Aorta (tissue), 5 donors: Measurements from ENCODE around the gene ANXA6. TPM values are rescaled to one million over a fixed set of nuclear protein-coding genes. Genes with fewer than 3 reads are reported as not detected.

Experiments used
- ATAC-seq: fragments of 200-7000 bp; cut with Tn5 transposase; one replicate; pipeline ENCODE4 v1.9.1; 2022; ENCODE audit warnings: moderate library complexity; ENCODE audit not compliant: low FRiP score
- DNase-seq, 2 donors: peaks; one replicate each; pipeline ENCODE4 v3.0.0-alpha.2; 2020
- H3K27ac ChIP-seq, 2 donors: one replicate each; pipeline ENCODE4 v1.5.1; 2013; ENCODE audit warnings: low read length in 2 of 2, mild to moderate bottlenecking in 2 of 2, moderate library complexity in 2 of 2, control low read depth in 1 of 2, inconsistent platforms in 1 of 2, low read depth in 1 of 2
- H3K27me3 ChIP-seq, 2 donors: one replicate each; pipeline ENCODE4 v1.6.1; 2013; ENCODE audit warnings: control low read depth in 1 of 2, low read length in 1 of 2, mild to moderate bottlenecking in 1 of 2, moderate library complexity in 1 of 2; ENCODE audit not compliant: insufficient read depth in 2 of 2, control insufficient read depth in 1 of 2
- H3K36me3 ChIP-seq, 2 donors: one replicate each; pipeline ENCODE4 v1.6.1; 2013; ENCODE audit warnings: control low read depth in 1 of 2, low read length in 1 of 2, mild to moderate bottlenecking in 1 of 2; ENCODE audit not compliant: insufficient read depth in 2 of 2, control insufficient read depth in 1 of 2
- H3K4me1 ChIP-seq, 2 donors: one replicate each; pipeline ENCODE4 v1.6.1; 2013; ENCODE audit warnings: low read length in 2 of 2, control low read depth in 1 of 2, mild to moderate bottlenecking in 1 of 2, moderate library complexity in 1 of 2; ENCODE audit not compliant: insufficient read depth in 2 of 2, control insufficient read depth in 1 of 2
- H3K4me3 ChIP-seq, 2 donors: one replicate each; pipeline ENCODE4 v1.5.1; 2013; ENCODE audit warnings: low read length in 2 of 2, control low read depth in 1 of 2, mild to moderate bottlenecking in 1 of 2
- H3K9me3 ChIP-seq: one replicate; pipeline ENCODE4 v1.6.1; 2013; ENCODE audit warnings: mild to moderate bottlenecking, low read length; ENCODE audit not compliant: control insufficient read depth
- WGBS, 2 donors: extraction: QIAGEN DNeasy Blood & Tissue Kit; methylation state at CpG; one replicate each; pipeline ENCODE4 v1.1.7; 2013; 5-methylcytosine and 5-hydroxymethylcytosine counted together
- intact Hi-C, 2 donors: fragments of 100-400 bp; cut with DNase I; formaldehyde crosslinking; loops; one replicate each; pipeline versions ENCODE4 v1.14.2 to v1.15.0; 2022
- polyA plus RNA-seq, 2 donors: library from polyadenylated mRNA; stranded (reverse); fragments of 200-250 nt; gene quantifications; one replicate each; pipeline ENCODE4 v1.2.3, GENCODE V29; 2013
- total RNA-seq, 2 donors: library from RNA; stranded (reverse); fragmentation: NEBNext Ultra II Directional; extraction: Animal tissue kit (Norgen Biotek cat#: 25700); gene quantifications; one replicate each; pipeline ENCODE4 v1.2.1, GENCODE V29; 2021
- donor health status: healthy with polysubstance abuse.
- donor health status: Bipolar disorder and iron deficiency.
- donor health status: DM: no; HTN: no; CAD: no.
- donor health status: DM: no; HTN: no; CAD: no.
- donor health status: DM: yes; HTN: yes; CAD: no.

ANXA6 gene
- total and polyA plus RNA-seq, 4 donors: 93.4 to 284 (median 232) TPM

DNA sequence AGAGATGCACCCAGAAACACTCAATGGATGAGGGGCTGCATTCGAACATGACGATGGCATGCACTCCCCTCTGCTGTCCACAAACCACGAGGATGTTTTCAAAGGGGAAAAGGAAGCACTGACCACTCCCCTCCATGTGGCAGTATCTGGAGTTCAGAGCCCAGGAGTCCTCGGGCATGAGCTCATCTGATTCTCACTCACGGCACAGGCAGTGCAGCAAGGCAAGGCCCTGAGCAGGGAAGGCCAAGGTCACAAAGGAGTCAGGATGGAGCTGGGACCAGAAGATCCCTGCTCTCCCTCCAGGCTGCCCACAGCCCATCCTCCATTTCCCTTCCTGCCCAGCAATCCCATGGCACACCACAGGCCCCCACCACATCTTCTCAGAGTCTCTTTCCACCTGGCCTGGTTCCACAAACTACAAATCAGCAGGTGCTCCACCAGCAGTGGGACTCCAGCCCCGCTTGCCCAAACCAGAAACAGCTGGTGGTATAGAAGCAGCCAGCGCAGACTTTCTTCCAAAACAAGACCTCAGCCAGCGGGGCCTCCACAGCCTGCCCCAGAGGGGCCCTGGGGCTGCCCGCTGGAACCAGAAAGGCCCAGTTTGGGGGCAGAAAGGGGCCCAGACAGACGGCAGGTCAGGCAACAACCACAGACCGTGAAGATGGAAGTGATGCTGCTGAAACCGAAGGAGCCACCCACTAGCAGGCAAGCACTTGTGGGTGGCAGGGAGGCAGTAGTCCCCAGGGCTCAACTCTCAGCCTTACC lies 89.0 kb downstream of the ANXA6 start:
- no peaks in the 10 kb centered on the region for H3K27me3 ChIP-seq
- DNase-seq: no peak
- H3K27ac ChIP-seq: peak overlapping the region in 1 of 2 donors; percentile 28

DNA sequence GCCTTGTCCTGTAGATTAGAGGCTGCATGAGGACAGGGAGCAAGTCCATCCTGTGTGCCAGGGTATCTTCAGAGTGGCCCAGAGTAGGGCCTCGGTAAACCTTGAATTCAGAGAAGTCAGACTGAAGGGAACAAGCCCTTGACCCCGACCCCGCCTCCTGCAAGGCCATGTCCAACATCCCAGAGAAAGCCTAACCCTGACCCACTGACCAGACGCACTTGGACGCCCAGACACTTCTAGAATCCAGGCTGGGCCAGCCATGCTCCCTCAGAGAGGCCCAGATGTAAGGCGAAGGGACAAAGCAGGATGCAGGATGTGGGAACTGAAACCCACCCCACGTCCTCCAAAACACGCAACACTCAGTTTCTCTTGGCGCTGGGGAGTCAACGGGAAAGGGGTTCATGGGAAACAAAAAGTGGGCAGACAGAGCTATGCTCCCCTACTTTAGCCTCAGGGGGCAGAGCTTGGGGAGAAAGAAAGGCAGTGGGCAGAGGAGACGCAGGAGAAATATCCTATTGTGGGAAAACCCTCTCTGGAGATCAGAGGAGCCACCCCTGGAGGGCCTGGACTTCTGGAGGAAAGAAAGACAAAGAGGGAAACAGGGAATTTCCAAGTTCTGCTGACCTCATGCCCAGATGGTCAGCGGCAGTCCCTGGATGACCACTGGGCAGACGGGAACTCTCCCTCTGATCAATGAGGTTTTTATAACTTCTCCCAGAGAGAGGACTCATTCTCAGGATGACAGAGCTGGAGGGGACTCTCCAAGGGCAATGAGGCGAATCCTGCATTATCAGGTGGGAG lies 89.7 kb downstream of the ANXA6 start:
- no peak for DNase-seq
- intact Hi-C loops: no loop called here
- no peaks in the 10 kb centered on the region for H3K27me3 ChIP-seq
- H3K4me3 ChIP-seq: no peak overlapping the region
- H3K9me3 ChIP-seq: no peaks in the 10 kb centered on the region
- no peak for ATAC-seq
- H3K27ac ChIP-seq: no peak overlapping the region
- 83% methylated on average over 14 of the region's 14 CpGs for WGBS, 2 donors
- H3K4me1 ChIP-seq: no peaks in the 10 kb centered on the region
- no peaks in the 10 kb centered on the region for H3K36me3 ChIP-seq

More for the DNA sequence above, 89.0 kb downstream of the ANXA6 start:
- Histone ChIP-seq H3K4me3 (no peak overlapping the region), H3K4me1 (no peaks in the 10 kb centered on the region), H3K36me3 (no peaks in the 10 kb centered on the region), H3K9me3 (no peaks in the 10 kb centered on the region)
- intact Hi-C loops: no loop called here
- peak; percentile 34 for ATAC-seq
- 23 to 30% methylated on average over 12 of the region's 12 CpGs for WGBS, 2 donors

DNA sequence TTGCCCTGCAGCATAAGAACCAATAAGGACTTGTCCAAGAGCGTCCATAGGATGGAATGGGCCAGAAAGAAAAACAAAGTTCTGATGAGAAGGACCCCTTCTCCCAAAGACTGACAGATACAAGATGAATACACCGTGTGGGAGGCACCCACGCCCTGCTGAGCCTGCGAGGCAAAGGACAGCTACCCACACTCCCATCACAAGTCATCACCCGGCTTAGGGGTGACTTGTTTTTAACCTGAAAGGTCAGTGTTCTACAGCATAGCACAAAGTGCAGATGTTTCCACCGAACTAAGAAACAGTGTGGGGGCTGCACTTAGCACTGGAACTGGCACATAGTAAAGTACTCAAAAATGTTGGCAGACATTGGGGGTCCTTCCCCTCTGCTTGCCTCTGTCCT lies 90.7 kb downstream of the ANXA6 start:
- intact Hi-C loops: no loop called here
- no peak overlapping the region for H3K4me3 ChIP-seq
- ATAC-seq: no peak

DNA sequence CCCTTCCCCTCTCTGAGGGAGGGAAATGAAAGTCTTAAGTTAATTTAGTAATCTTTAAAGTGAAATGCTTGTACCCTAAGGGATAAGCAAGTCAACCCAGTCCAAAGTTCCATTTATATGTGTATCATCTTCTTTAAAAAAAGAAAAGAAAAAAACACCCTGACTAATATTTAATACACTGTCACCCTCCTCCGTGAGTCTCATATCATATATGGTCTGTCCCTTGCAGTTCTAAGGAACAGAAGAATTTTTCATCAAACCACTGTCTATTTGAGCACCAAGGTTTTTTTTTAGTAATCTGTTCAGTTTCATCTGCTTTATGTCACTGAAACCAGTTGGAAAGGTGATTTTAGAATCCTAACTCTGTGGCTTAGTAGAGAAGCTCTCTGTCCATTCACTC lies 92.0 kb downstream of the ANXA6 start:
- Histone ChIP-seq H3K27me3 (no peaks in the 10 kb centered on the region), H3K4me3 (no peak overlapping the region), H3K27ac (no peak overlapping the region), H3K9me3 (no peaks in the 10 kb centered on the region), H3K4me1 (peaks cover 0 to 4% of the 10 kb centered on the region in 2 donors), H3K36me3 (no peaks in the 10 kb centered on the region)
- ATAC-seq (no peak), DNase-seq (no peak)
- intact Hi-C loops: no loop called here
- 92 to 97% methylated on average over 1 of the region's 1 CpG for WGBS, 2 donors

More for the DNA sequence above, 90.7 kb downstream of the ANXA6 start:
- H3K4me1 ChIP-seq: peaks cover 0 to 4% of the 10 kb centered on the region in 2 donors
- H3K9me3 ChIP-seq: no peaks in the 10 kb centered on the region
- DNase-seq: no peak
- no peak overlapping the region for H3K27ac ChIP-seq
- H3K36me3 ChIP-seq: no peaks in the 10 kb centered on the region
- 85 to 90% methylated on average over 6 of the region's 6 CpGs for WGBS, 2 donors
- no peaks in the 10 kb centered on the region for H3K27me3 ChIP-seq

DNA sequence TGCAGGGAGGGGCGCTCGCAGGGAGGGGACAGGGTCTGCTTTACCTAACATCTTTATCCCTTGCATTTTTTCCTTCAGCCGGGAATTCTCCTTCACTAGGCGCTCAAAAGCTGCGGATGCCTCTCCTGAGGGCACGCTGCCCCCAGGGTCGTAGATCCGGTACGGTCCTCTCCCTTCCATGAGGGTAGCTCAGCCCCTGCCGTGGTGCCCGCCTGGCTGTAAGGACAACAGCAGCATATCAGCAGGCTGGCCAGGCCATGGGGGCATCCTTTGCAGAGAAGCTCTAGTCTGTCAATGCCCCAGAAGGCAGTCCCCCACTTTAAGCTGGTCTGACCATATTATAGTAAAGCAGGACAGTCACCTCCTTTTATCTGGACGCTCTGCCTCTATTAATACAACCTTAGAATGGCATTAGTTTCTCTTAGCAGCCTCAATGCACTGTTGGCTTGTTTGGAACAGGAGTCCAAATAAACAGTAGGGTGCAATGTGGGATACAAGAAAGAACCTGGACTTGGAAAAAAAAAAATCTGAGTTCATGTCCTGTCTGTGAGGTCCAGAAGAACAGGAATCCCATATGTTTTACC lies 92.6 kb downstream of the ANXA6 start:
- no peak overlapping the region for H3K4me3 ChIP-seq
- ATAC-seq (no peak), DNase-seq (no peak)
- H3K27ac ChIP-seq: no peak overlapping the region
- no peaks in the 10 kb centered on the region for H3K27me3 ChIP-seq
- intact Hi-C loops: no loop called here
- 97% methylated on average over 12 of the region's 12 CpGs for WGBS, 2 donors
- peaks cover 0 to 4% of the 10 kb centered on the region in 2 donors for H3K4me1 ChIP-seq
- H3K9me3 ChIP-seq: no peaks in the 10 kb centered on the region
- no peaks in the 10 kb centered on the region for H3K36me3 ChIP-seq

DNA sequence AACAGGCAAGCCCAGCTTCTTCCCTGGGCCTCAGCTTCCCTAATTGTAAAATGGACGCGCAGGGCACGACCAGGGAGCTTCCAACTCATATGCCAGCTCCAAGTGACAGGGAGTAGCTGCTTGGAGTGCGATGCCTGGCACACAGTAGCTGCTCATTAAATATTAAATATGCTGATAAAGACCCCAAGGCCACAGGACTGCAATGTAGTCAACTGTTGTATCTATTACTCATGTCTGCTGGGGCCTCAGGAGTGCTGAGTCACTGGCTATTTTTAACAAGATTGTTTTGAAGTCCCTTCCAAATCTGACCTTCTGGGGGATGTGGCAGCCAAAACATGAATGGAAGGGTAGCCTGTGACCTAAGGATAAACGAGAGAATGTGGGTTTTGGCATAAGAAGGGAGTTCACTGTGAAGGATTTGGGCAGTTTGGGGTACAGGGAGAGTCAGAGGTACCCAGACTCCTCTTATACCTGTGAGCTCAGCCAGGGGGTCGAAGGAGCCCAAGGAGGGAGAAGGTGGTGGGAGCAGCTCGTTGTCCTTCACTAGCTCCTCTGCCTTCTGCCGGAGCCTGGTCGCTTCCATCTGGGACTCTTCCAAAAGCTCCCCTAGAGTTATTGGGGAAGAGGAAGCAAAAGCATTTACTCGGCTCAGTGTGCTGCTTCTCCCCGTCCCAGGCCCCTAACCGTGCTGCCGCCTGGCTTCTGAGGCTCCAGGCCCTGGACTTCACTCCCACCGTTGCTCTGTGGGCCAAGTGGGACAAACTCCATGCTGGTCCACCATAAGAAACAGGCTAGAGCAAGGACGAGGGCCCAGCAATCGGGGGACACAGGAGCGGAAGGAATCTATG lies 94.2 kb downstream of the ANXA6 start:
- 29 to 34% methylated on average over 17 of the region's 17 CpGs for WGBS, 2 donors
- ATAC-seq (peak; percentile 77), DNase-seq (peak in 1 of 2 donors; percentile 60)
- H3K36me3 ChIP-seq: no peaks in the 10 kb centered on the region
- H3K9me3 ChIP-seq: no peaks in the 10 kb centered on the region
- peaks cover 0 to 4% of the 10 kb centered on the region in 2 donors for H3K4me1 ChIP-seq
- H3K27me3 ChIP-seq: no peaks in the 10 kb centered on the region
- H3K27ac ChIP-seq: peak overlapping the region; percentile 2 to 61
- H3K4me3 ChIP-seq: no peak overlapping the region
- intact Hi-C loops: no loop called here

DNA sequence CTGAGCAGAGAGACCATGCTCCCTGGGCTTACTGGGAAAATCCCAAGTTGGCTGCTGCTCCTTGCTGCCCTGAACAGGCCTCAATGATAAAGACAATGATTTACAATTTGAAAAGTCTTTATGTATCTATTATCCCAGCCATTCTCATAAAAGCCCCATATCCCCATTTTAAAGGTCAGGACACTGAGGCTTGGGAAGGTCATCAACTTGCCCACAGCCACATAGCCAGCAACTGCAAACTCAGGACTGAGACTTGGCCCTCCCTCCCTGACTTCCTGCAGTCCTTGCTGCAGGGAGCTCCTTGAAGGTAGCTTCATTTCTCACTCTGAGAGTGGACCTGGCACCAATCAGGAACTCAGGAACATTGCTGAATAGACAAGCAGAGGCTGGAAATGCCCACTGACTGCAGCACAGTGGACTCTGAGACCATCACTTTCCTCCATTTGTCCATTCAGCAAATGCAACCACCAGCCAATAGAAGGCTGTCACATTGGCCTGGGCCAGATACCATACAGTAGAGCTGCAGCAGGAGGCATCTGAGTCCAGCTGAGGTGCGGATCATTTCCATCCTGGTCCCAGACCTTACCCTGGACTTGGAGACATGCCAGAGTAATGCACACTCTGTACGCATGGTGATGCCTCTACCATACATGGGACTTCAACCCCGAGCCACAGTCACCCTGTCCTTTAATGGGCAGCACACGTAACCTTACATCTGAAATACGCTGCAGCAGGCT lies 95.0 kb downstream of the ANXA6 start:
- Histone ChIP-seq H3K27me3 (no peaks in the 10 kb centered on the region), H3K4me3 (no peak overlapping the region), H3K36me3 (no peaks in the 10 kb centered on the region), H3K4me1 (peaks cover 0 to 4% of the 10 kb centered on the region in 2 donors), H3K9me3 (no peaks in the 10 kb centered on the region), H3K27ac (peak overlapping the region in 1 of 2 donors; percentile 27)
- 65 to 74% methylated on average over 5 of the region's 5 CpGs for WGBS, 2 donors
- no peak for DNase-seq
- intact Hi-C loops: no loop called here
- ATAC-seq: no peak

DNA sequence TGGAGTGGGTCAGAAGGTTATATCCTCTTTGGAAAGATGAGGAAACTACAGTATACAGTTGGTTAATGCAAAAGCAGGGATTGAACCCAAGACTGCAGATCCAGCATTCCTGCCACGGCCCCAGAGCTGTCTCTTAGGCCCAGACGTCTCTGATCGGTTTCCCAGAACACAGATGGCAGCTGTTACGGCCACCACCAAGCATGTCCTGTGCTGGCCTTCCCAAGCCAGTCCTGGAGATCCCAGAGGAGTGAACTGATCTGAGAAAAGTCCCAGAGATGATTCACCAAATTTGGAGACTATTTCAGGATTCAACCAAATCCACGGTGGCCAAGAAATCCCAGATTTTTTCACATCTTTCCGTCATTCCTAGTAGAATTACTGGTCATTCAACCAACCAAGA lies 96.8 kb downstream of the ANXA6 start:
- Histone ChIP-seq H3K4me3 (no peak overlapping the region), H3K27me3 (no peaks in the 10 kb centered on the region), H3K36me3 (no peaks in the 10 kb centered on the region), H3K9me3 (no peaks in the 10 kb centered on the region), H3K4me1 (peaks cover 0 to 4% of the 10 kb centered on the region in 2 donors), H3K27ac (no peak overlapping the region)
- ATAC-seq: no peak
- intact Hi-C loops: no loop called here
- no peak for DNase-seq
- WGBS, 2 donors: 70 to 82% methylated on average over 6 of the region's 6 CpGs
